Neutrophil (primary cell): ENCODE data around the gene RAI1.

ENCODE experiments used
- H3K27ac ChIP-seq: fragments of 200-600 bp; sonication (generic); 2 replicates; pipeline ENCODE4 v1.5.1; 2016; ENCODE audit warnings: mild to moderate bottlenecking, moderate library complexity
- H3K27me3 ChIP-seq: fragments of 200-600 bp; sonication (generic); 2 replicates; pipeline ENCODE4 v1.6.0; 2016; ENCODE audit warnings: mild to moderate bottlenecking
- H3K36me3 ChIP-seq: fragments of 200-600 bp; sonication (generic); 2 replicates; pipeline ENCODE4 v1.5.1; 2017
- H3K4me1 ChIP-seq, 2 experiments: fragments of 200-600 bp in 1 of 2; sonication (generic) in 1 of 2; 1 replicate in 1 of 2; 2 replicates in 1 of 2; pipeline versions ENCODE4 v1.5.1 to v1.6.1; 2013 to 2016; ENCODE audit warnings: low read depth in 1 of 2, low read length in 1 of 2, mild to moderate bottlenecking in 1 of 2, moderate library complexity in 1 of 2; ENCODE audit not compliant: control insufficient read depth in 1 of 2, insufficient read depth in 1 of 2
- H3K4me3 ChIP-seq, 2 experiments: fragments of 200-600 bp in 1 of 2; sonication (generic) in 1 of 2; 1 replicate in 1 of 2; 2 replicates in 1 of 2; pipeline ENCODE4 v1.5.1; 2013 to 2016; ENCODE audit warnings: low read depth in 1 of 2, low read length in 1 of 2, mild to moderate bottlenecking in 1 of 2, moderate library complexity in 1 of 2
- H3K9me3 ChIP-seq: fragments of 200-600 bp; sonication (generic); 2 replicates; pipeline ENCODE4 v1.5.1; 2016
- TF ChIP-seq, protein P1 (sequence below): fragments of 200-600 bp; sonication (generic); IDR thresholded peaks from 2 replicates; pipeline ENCODE4 v1.5.1; 2016; ENCODE audit warnings: antibody characterized with exemption

RAI1 gene

DNA sequence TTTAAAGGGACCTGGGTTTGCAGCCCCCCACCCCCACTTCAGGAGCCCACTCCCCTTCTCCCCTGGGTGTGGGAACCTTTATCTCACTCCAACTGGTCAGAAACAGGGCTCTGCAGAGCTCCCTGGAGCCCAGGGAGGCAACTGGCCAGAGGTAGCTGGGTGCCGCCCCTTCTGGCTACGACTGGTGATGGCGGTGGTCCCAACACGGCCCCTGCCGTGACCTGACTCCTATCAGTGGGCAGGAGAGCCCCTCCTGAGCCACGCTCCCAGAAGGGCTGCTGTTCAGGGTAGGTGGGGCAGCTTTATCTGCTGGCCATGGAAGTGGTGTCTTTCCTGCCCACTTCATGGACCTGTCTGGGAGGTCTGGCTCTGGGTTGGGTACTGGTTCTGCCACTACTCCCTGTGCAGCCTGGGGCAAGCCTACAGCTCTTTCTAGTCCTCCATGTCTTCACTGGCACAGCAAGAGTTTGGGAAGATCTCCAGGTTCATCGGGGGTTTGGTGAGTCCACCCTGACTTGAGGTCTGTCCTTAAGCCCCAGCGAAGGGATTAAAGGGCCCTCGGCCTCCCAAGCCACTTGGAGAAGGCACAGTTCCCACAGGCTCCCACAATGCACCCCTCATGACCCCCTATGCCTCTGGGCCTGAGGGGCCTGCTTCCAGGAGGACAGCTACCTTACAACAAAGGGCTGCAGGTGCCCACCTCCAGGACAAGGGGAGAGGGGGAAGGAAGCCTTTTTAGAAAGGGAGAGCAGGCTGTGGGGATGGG, 161.0 kb downstream of the RAI1 start:
- Histone ChIP-seq H3K9me3 (no peaks in the 10 kb centered on the region), H3K36me3 (peaks cover 9% of the 10 kb centered on the region), H3K27ac (no peak overlapping the region), H3K4me3 (no peak overlapping the region), H3K27me3 (no peaks in the 10 kb centered on the region), H3K4me1 (peaks cover 38 to 40% of the 10 kb centered on the region in 2 experiments)
- TF ChIP-seq, protein P1, sequence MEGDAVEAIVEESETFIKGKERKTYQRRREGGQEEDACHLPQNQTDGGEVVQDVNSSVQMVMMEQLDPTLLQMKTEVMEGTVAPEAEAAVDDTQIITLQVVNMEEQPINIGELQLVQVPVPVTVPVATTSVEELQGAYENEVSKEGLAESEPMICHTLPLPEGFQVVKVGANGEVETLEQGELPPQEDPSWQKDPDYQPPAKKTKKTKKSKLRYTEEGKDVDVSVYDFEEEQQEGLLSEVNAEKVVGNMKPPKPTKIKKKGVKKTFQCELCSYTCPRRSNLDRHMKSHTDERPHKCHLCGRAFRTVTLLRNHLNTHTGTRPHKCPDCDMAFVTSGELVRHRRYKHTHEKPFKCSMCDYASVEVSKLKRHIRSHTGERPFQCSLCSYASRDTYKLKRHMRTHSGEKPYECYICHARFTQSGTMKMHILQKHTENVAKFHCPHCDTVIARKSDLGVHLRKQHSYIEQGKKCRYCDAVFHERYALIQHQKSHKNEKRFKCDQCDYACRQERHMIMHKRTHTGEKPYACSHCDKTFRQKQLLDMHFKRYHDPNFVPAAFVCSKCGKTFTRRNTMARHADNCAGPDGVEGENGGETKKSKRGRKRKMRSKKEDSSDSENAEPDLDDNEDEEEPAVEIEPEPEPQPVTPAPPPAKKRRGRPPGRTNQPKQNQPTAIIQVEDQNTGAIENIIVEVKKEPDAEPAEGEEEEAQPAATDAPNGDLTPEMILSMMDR: no peak

DNA sequence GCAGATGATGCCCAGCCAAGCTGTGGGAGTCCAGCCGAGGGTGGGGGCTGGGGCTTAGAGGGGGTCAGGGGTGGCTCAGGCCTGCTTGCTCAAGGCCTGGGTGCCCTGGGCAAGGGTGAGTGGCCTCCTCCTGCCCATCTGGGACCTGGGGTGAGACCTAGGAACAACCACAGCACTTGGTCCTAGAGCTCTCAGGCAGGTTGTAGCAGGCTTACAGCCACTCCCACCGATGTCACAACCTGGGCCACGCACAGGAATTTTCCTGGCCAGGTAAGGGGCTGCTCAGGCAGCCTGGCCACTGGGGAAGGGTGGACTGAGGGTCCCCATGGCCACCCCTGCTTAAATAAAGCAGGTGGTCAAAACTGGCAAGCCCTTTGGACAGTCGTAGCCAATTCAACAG, 161.8 kb downstream of the RAI1 start:
- H3K4me1 ChIP-seq: peaks cover 30 to 32% of the 10 kb centered on the region in 2 experiments
- no peak overlapping the region for H3K4me3 ChIP-seq
- no peaks in the 10 kb centered on the region for H3K9me3 ChIP-seq
- TF ChIP-seq, protein P1: no peak
- H3K27me3 ChIP-seq: no peaks in the 10 kb centered on the region
- H3K36me3 ChIP-seq: peaks cover 9% of the 10 kb centered on the region
- no peak overlapping the region for H3K27ac ChIP-seq

DNA sequence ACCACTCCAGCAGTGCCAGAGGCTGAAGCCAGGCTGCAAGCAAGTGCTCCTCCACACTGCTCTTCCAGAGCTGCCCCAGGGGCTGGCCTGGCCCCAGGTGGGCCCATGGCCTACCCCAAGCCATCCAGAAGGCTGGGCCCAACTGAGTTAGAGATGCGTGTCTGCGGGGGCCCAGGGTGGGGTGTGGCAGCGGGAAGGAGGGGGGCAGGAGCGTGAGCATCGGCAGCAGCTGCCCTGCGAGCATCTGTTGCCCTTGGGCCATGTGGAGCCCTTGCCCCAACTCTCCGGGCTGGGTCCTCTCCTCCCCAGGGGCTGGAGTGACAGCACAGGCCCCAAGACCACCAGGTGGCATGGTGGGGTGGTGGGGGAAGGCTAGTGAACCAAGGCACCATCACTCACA, 162.8 kb downstream of the RAI1 start:
- no peaks in the 10 kb centered on the region for H3K27me3 ChIP-seq
- H3K4me3 ChIP-seq: no peak overlapping the region
- H3K9me3 ChIP-seq: no peaks in the 10 kb centered on the region
- peaks cover 9% of the 10 kb centered on the region for H3K36me3 ChIP-seq
- TF ChIP-seq, protein P1: no peak
- H3K4me1 ChIP-seq: peaks cover 26% of the 10 kb centered on the region in 2 experiments
- H3K27ac ChIP-seq: no peak overlapping the region

DNA sequence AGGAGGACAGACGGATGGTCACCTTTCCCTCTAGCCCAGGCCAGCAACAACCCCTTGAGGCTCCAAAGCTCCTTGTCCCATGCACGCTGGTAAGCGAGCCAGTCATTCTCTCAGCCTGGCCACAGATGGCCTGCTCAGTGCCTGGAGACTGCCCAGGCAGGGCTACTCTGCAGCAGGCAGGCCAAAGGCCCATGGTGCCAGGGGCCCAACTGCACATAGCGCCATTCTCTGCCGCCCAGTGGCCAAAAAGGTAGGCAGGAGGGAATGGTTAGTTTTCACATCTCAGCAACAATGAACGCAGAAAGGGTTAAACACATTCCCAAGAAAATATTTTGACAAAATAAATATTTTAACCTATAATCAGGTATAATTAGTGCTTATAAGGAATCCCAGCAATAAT, 163.2 kb downstream of the RAI1 start:
- H3K27ac ChIP-seq: no peak overlapping the region
- H3K9me3 ChIP-seq: no peaks in the 10 kb centered on the region
- H3K27me3 ChIP-seq: no peaks in the 10 kb centered on the region
- TF ChIP-seq, protein P1: no peak
- H3K36me3 ChIP-seq: peaks cover 9% of the 10 kb centered on the region
- H3K4me1 ChIP-seq: peaks cover 26% of the 10 kb centered on the region in 2 experiments
- H3K4me3 ChIP-seq: no peak overlapping the region

DNA sequence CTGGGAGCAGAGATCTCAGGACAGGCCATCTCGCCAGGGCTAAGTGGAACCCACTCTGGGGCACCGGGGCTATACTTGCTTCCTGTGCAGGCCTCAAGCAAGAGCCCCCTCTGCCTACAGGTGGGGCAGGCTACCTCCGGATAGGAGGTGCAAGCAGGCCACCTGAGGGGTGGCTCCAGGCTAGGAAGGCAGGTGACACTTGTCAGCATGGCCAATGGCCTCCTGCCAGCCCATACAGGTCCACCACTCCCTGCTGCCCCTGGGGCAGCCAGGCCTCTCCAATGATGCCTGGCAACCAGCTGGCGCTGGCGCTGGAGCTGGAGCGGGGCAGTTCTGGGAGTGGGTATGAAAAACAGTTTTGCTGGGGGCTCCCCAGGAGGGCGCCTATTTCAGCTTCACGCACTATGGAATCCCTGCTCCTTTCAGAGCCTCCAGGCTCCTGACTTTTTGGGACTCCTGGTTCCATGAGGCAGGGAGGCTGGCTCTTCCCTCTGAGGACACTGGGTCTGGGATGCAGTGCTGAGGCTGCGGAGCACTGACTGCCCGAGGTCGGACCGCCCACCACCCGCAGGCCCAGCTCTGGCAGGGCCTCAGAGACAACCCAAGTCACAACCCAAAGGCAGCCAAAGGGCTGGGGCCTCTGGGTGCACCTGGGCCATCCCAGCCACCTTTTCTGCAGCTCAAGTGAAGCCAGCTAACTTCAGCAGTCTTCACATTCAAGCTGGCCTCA, 164.0 kb downstream of the RAI1 start:
- Histone ChIP-seq H3K4me3 (no peak overlapping the region), H3K9me3 (no peaks in the 10 kb centered on the region), H3K27me3 (no peaks in the 10 kb centered on the region), H3K36me3 (peaks cover 9% of the 10 kb centered on the region), H3K27ac (no peak overlapping the region), H3K4me1 (peaks cover 27% of the 10 kb centered on the region in 2 experiments)
- TF ChIP-seq, protein P1: no peak
